BE2C (cell line): Measurements from ENCODE around the gene ADH1C.
"Not testable (repeated sequence)": the region's sequence is repeated elsewhere in the genome, so short reads cannot be mapped to it uniquely, and the experiment has no call there.

Source experiments
- DNase-seq: peaks from one replicate; pipeline ENCODE4 v3.0.0-alpha.2; 2020
- H3K27me3 ChIP-seq: fragments of 250-450 bp; sonication (Bioruptor Pico); 2 replicates; pipeline ENCODE4 v1.5.1; 2020; ENCODE audit warnings: mild to moderate bottlenecking
- H3K36me3 ChIP-seq: fragments of 250-450 bp; sonication (Bioruptor Pico); 2 replicates; pipeline ENCODE4 v1.5.1; 2020; ENCODE audit warnings: mild to moderate bottlenecking
- H3K4me1 ChIP-seq: fragments of 250-450 bp; sonication (Bioruptor Pico); 2 replicates; pipeline ENCODE4 v1.5.1; 2020
- H3K4me3 ChIP-seq: 2 replicates; pipeline ENCODE4 v1.5.1; 2011; ENCODE audit warnings: low read depth, low read length
- H3K9me3 ChIP-seq: fragments of 250-450 bp; sonication (Bioruptor Pico); 2 replicates; pipeline ENCODE4 v1.5.1; 2020
- CTCF ChIP-seq: IDR thresholded peaks from 2 replicates; pipeline ENCODE4 v1.5.1; 2012; ENCODE audit warnings: mild to moderate bottlenecking, low read depth, low read length

ADH1C gene

GRCh38 chr4:99330648-99331047 lies 21.9 kb downstream of the ADH1C start:
- Histone ChIP-seq H3K4me3 (no peak overlapping the region), H3K4me1 (no peaks in the 10 kb centered on the region), H3K27me3 (no peaks in the 10 kb centered on the region), H3K9me3 (no peaks in the 10 kb centered on the region), H3K36me3 (no peaks in the 10 kb centered on the region)
- no peak for TF ChIP-seq CTCF
- no peak for DNase-seq

- no peaks in the 10 kb centered on the region for H3K9me3 ChIP-seq
- no peak for TF ChIP-seq CTCF
- no peaks in the 10 kb centered on the region for H3K36me3 ChIP-seq
- H3K27me3 ChIP-seq, result no peaks in the 10 kb centered on the region
- DNase-seq, result no peak
- no peaks in the 10 kb centered on the region for H3K4me1 ChIP-seq
- no peak overlapping the region for H3K4me3 ChIP-seq
Observed at GRCh38 chr4:99329876-99330275, 22.7 kb downstream of the ADH1C start.

GRCh38 chr4:99324979-99325378 lies 27.6 kb downstream of the ADH1C start:
- no peak for DNase-seq
- H3K4me3 ChIP-seq, result no peak overlapping the region
- TF ChIP-seq CTCF, result no peak
- H3K36me3 ChIP-seq, result no peaks in the 10 kb centered on the region
- H3K27me3 ChIP-seq, result no peaks in the 10 kb centered on the region
- H3K4me1 ChIP-seq, result no peaks in the 10 kb centered on the region
- no peaks in the 10 kb centered on the region for H3K9me3 ChIP-seq

GRCh38 chr4:99324361-99324760 lies 28.2 kb downstream of the ADH1C start:
- no peak for DNase-seq
- Histone ChIP-seq H3K4me3 (no peak overlapping the region), H3K4me1 (no peaks in the 10 kb centered on the region), H3K9me3 (no peaks in the 10 kb centered on the region), H3K36me3 (no peaks in the 10 kb centered on the region), H3K27me3 (no peaks in the 10 kb centered on the region)
- no peak for TF ChIP-seq CTCF

- H3K9me3 ChIP-seq, result no peaks in the 10 kb centered on the region
- no peaks in the 10 kb centered on the region for H3K4me1 ChIP-seq
- no peak overlapping the region for H3K4me3 ChIP-seq
- H3K27me3 ChIP-seq, result no peaks in the 10 kb centered on the region
- no peak for DNase-seq
- no peaks in the 10 kb centered on the region for H3K36me3 ChIP-seq
- no peak for TF ChIP-seq CTCF
Observed at GRCh38 chr4:99323756-99324155, 28.8 kb downstream of the ADH1C start.

- DNase-seq, result no peak
- no peak within 1 kb of the TSS for H3K4me3 ChIP-seq
Observed at GRCh38 chr4:99321241-99322191, 31.0 kb downstream of the ADH1C start, which contains the start of gene ADH1B. TSS of gene ADH1B (minus strand) at chr4:99321401. CDS start at chr4:99321331, 70 bp downstream.

GRCh38 chr4:99317811-99318210 lies 34.7 kb downstream of the ADH1C start:
- H3K4me1 ChIP-seq, H3K4me3 ChIP-seq, H3K36me3 ChIP-seq, DNase-seq, H3K9me3 ChIP-seq, H3K27me3 ChIP-seq: not testable (repeated sequence)

More at GRCh38 chr4:99321241-99322191, 31.0 kb downstream of the ADH1C start, which contains the start of gene ADH1B:
- Histone ChIP-seq H3K9me3 (no peaks in the 10 kb centered on the region), H3K27me3 (no peaks in the 10 kb centered on the region), H3K4me1 (no peaks in the 10 kb centered on the region), H3K36me3 (no peaks in the 10 kb centered on the region)
- TF ChIP-seq CTCF, result no peak
